Activated CD4-positive, alpha-beta T cell treated with anti-CD3 and anti-CD28 coated beads, Interleukin-2, amount 50 U/mL, for 24 hours (primary cell): ENCODE measurements around the gene EFCAB7.
"Not testable (repeated sequence)": the region's sequence is repeated elsewhere in the genome, so short reads cannot be mapped to it uniquely, and the experiment has no call there.

ENCODE experiments used
- DNase-seq, 2 donors: peaks; one replicate each; pipeline ENCODE4 v3.0.0-alpha.2; 2020; ENCODE audit warnings: low read depth in 1 of 2, low spot score in 1 of 2

EFCAB7 gene

DNA sequence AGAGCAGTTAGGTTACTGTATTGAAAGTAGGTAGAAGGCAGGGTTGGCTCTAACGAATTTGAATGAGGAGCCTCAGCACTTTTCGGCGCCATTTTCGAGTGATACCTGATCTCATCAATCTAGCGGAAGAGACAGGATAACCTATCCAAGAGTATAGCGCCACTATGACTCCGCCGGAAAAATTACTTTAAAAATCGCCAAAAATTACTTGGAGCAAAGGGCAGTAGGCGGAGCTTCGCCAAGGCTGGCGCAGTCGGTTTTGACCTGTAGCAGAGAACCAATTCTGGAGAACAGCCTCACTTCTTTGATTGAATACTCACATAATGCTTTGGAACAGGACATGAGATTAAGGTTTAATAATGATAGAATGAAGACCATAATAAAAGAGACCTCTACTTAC is 25.6 kb downstream of the EFCAB7 start:
- DNase-seq, result no peak

DNA sequence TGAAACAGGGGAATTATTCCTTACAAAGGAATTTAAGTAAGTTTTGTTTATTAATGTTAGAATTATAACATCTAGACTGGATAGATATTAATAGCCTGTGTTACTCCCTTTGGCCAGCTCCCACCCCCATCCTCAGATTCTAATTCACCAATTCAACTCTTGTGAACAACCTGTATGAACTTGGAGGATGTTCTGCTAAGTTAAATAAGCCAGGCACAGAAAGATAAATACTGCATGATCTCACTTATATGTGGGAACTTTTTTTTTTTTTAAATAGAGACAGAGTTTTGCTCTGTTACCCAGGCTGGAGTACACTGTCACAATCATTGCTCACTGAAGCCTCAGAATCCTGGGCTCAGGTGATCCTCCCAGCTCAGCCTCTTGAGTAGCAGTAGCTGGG is 32.2 kb downstream of the EFCAB7 start:
- no peak for DNase-seq

DNA sequence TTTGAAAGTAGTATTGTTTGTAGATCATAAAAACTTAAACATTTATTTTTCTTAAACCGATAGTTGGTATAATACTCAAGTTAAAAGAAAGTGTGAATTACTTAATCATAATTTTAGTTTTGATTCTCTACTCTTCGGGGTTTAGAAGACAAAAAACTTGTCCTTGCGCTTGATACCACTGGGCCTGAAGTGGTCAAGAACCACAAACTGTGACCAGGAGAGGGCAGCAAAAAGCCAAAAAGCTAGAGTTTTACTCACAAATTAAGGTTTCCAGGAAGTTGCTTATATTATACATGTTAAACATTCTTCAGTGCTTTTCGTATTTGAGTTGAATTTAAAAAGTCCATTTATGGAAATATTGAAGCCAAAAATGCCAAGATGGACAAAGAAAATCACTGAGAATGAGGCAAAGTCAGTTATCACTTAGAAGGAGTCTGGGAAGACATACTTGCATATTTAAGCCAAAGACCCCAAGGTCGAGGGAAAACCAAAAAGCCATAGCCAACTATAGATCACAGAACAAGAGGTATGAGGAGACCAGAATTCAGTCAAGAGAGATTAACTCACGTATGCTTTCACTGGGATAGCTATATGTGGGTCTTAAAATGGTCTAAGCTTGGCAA is 34.2 kb downstream of the EFCAB7 start:
- DNase-seq, result no peak

DNA sequence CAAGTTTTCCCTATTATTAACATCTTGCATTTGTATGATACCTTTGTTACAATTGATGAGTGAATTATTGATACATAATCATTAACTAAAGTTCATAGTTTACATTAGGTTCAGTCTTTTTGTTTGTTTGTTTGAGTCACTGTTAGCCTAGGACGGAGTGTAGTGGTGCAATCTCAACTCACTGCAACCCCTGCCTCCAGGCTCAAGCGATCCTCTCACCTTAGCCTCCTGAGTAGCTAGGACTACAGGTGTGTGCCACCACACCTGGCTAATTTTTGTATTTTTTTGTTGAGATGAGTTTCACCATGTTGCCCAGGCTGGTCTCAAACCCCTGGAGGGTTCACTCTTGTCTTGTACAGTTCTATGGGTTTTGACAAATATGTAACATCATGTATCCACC is 36.0 kb downstream of the EFCAB7 start:
- DNase-seq, result no peak

DNA sequence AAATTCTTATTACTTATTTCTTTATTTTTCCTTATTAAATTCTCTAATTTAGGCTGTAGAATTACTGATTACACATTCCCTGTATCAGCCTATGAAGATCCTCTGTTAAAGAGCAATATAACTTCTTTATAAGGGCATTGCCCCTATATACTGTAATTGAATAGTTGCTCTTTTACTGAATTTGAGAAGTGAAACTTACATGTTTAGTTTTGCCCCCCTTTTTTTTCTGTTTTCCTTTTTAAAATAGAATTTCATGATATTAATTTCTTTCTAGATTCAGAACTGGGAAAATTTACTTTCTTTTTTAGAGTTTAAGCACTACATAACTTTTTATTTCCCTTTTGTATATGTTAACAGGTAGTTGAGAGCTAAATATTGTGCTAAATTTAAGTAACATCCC is 40.4 kb downstream of the EFCAB7 start:
- DNase-seq, result no peak

DNA sequence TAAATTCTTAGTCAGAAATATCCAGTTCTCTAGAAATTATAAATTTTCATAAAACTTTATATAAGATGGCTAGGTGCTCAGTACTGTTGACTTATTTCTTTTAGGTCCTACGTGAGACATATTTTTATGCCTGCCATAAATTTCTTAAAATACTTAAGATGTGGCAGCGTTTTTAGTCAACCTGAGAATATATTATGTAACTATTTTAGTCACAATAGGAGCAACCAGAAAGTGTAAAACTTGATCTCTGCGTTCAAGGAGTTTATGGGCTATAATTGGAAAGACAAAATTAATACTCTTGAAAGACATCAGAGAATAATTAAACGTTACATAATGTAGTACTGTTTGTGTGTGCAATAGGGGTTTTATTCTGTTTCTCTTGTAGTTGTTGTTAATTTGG is 45.7 kb downstream of the EFCAB7 start:
- DNase-seq, result no peak

DNA sequence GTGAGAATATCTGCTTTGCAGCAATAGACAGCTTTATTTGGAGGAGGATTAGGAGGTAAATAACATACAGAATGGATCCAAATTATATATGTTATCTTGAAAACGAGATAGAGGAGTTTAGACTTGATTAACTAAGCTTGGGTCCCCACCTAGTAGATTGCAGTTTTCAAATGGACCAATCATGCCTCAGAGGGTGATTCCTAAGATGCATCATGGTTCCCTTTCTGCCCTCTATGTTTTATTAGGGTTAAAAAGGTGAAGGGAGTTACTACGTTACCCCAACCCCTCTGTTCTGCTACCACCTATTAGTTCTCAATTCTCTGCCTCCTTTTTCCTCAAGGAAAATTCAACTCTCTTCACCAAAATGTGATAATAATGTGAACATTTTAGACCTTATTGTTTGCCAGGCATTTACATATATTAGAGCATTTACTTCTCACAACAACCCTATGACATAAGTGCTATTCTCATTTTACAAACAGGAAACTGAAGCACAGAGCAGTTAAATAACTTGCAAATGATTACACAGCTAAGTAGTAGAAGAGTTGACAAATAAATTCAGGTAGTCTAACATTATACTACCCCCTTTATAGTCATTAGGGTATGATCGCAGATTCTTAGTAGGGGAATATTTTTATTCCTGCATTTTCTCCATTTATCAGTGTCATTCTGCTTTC is 46.5 kb downstream of the EFCAB7 start:
- no peak for DNase-seq

DNA sequence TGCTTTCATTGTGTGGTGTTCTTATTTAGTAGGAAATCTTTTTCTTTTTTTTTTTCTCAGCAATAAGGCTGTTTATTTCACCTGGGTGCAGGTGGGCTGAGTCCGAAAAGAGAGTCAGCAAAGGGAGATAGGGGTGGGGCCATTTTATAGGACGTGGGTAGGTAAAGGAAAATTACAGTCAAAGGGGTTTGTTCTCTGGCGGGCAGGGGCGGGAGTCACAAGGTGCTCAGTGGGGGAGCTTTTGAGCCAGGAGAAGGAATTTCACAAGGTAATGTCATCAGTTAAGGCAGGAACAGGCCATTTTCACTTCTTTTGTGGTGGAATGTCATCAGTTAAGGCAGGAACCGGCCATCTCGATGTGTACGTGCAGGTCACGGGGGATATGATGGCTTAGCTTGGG is 49.4 kb downstream of the EFCAB7 start:
- DNase-seq, result not testable (repeated sequence)

DNA sequence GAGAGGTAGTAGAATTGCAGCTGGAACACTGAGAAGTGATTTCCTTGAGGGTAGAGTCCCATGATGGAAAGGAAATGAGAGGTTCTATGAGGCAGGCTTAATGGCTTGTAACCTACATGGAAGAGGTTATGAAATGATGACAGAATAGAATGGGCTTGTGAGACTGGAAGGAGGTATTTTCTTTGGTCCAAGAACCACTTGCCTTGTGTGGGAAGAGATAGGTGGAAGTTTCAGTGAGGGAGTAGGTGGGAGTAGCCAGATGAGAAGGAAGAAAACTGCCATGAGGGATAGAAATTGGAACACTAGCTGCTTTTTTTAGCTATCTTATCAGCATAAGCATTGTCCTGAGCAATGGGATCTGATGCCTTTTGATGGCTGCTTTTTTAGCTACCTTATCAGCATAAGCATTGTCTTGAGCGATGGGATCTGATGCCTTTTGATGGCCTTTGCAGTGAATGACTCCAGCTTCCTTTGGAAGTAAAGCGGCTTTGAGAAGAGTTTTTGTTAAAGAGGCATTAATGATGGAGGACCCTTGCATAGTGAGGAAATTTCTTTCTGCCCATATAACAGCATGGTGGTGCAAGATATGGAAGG is 51.0 kb downstream of the EFCAB7 start:
- not testable (repeated sequence) for DNase-seq

DNA sequence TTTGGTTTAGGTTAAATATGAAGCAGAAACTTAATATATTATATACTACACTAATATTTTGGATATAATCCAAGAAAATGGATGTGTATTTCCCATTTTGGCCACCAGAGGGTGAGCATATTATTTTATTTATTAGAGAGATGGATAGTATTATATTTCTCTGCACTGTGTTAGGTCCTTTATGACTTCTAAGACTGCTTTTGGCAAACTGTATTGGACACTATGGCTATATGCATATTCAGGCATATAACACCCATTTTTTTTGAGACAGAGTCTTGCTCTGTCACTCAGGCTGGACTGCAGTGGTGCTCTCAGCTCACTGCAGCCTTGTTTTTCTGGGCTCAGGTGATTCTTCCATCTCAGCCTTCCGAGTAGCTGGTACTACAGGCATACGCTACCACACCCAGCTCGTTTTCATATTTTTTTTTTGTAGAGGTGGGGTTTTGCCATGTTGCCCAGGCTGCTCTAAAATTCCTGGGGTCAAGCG is 52.1 kb downstream of the EFCAB7 start:
- DNase-seq, result peak in 1 of 2 donors; percentile 9

DNA sequence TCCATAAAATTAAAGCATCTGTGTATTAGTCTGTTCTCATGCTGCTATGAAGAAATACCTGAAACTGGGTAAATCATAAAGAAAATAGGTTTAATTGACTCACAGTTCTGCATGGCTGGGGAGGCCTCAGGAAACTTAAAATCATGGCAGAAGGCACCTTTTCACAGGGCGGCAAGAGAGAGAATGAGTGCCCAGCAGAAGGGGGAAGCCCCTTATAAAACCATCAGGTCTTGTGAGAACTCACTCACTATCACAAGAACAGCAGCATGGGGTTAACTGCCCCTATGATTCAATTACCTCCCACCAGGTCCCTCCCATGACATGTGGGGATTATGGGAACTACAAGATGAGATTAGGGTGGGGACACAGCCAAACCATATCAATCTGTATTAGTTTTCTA is 63.0 kb downstream of the EFCAB7 start:
- DNase-seq, result not testable (repeated sequence)

DNA sequence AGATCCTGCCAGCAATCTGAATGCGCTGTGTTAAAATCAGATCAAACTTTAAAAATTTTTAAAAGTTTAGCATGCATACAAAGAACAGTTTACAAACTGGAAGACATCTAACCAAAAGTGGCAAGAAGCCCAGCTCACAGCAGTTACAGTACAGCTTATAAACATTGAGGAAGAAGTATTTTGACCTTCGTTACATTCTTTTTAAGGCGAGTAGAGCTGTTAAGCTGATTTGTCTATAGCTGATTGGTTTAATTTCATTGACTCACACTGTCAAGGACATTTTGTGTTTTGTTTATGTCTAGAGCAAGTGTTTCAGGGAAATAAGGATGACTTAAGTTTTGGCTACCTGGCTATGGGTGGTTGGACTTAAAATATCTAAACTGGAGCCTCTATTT is 66.8 kb downstream of the EFCAB7 start:
- DNase-seq, result no peak

DNA sequence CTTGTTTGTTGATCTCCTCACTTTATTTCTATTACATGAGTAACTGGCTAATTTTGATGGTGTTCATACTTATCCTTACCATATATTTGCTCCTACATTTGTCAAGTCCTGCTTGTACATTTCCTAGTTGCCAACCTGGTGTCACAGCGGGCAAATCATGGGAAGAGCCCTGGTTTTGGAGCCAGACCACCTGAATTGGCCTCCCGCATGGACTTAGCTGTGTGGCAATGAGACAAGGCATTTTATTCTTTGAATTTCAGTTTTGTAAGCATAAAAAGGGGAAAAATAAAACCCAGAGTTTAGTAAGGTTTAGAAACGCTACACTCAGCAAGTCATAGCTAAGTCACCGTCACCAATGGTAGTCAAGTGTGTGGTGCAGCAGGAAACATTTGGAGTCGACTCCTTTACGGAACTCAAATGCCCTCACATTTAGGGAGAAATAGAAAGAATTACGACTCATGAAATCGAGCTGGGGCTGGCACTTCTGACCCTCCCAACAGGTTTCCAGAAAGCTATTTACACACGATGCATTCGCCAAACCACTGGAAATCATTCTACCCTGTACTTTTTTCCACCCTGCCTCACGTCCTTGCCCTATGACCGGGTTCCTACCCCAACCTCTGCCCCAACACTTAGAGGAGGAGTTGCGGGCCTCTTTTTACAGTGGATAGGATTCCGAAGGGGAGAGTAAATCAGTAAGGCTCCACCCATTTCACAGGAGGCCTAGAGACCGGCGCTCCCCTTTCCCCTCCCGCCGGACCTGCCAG is 69.4 kb downstream of the EFCAB7 start:
- DNase-seq, result no peak

DNA sequence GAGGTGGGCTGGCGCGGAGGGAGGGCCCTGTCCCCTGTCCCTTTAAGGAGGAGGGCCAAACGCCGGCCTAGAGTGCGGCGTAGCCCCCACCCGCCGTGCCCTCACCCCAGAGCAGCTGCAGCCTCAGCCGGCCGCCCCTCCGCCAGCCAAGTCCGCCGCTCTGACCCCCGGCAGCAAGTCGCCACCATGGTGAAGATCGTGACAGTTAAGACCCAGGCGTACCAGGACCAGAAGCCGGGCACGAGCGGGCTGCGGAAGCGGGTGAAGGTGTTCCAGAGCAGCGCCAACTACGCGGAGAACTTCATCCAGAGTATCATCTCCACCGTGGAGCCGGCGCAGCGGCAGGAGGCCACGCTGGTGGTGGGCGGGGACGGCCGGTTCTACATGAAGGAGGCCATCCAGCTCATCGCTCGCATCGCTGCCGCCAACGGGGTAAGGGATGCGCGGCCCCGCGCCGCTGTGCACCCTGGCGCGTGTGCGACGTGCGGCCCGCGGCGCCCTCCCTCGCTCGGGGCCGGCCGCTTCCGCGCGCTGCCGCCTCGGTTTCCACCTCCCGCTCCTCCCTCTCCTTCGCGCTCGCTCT is 70.1 kb downstream of the EFCAB7 start, which contains the start of gene PGM1:
Gene PGM1, plus strand, starts transcription at position 109 of the 583 bp plus-strand sequence. Its CDS starts 78 bp downstream, at position 187.
- DNase-seq, result peak; percentile 49 to 58

DNA sequence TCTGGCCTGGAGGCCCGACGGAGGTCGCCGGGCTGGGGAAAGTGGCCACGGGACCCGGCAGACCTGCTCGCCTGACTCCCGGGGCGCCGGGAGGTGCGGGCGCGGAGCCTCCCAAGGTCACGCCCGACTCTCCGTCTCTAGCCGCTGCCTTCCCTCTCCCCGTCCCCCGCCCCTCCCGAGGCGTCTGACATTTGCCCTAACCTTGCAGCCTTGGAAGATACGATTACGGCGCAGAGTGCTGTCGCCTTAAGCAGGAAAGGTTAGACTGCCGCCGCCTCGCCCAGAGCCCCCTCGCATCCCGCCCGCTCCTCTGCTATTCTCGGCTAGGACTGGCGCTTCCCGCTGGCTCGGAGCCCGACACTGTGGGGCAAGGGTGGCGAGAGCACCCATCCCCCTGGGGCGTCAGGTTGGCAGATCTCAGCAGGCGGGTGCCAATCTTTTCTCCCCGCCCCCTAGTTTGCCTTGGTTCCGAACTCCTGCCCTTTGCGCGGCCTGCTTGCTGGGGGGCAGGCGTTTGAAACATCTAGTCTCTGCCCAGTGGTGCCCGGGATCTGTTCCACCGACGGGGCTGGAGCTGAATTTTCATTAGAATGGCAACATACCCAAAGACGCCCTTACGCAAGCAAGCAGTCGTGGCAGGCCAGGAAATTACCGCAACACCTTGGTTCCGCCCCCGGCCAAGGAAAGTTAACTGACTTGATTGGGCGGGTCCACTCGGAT is 70.7 kb downstream of the EFCAB7 start:
- peak; percentile 54 to 70 for DNase-seq

DNA sequence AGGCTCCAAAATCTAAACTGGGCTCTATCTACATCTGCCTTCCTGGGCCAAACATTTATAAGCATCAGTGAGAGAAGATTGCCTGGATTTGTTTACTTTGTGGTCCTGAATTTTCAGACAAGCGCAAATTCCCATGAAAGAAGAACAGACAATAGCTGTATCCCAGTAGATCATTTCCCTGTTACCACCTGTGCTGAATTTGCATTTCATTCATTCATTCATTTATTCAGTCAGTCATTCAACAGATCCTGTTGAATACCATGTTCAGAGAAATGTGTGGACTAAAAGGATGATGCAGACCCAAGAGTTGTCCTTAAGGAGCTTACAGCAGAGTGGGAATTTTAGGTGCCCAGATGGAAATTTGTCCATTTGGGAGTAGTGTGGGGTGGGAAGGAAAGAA is 72.1 kb downstream of the EFCAB7 start:
- no peak for DNase-seq

DNA sequence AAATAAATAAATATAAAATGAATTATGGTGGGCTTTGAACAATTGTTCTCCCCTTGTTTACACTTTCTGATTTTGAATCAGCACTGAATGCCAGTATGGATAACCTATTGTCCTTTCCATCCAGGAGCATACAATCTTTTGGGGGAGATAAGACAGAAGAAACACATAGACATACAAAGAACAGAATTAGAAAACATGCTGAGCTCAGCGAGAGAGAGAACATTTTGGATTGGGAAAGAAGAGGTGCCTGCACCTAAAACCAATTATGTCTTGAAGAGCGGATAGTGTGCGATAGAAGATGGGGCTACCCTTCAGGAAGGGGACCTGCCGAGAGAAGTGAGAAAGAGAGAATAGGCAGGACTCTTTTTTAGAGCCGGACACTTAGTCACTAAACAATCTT is 76.5 kb downstream of the EFCAB7 start:
- no peak for DNase-seq

DNA sequence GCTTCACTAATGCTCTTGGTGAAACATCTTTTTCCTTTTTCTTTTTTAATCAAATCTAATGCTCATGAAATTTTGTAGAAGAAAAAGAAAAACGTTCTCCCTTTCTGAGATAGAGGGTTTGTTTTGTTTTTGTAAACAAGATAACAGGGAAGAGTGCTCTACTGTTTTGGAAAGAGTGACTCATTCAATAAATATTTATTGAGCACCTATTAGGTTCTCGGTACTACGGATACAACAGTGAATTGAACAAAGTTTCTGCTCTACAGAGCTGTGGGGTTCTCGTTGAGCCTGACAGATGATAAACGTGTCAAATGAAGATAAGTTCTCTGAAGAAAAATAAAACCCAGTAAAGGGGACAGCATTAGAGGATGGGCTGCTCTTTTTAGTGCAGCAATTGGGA is 76.9 kb downstream of the EFCAB7 start:
- no peak for DNase-seq

DNA sequence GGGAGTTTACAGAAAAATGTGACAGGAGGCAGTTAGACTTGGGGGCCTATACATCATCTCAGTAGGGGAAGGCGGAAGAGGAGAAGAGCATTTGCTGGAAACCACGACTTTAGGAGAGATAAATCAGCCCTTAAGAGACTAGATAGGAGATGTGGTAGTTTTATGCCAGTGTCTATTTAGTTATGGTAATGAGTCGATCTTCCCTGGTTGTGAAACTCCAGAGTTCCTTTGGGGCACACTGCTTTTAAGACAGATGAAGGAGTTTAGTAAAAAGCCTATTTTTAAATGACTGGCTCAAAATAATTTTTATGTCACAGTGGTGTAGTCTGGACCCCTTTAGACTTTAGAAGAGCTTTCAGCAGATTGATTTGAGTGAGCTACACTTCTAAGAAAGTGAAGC is 77.7 kb downstream of the EFCAB7 start:
- DNase-seq, result no peak

DNA sequence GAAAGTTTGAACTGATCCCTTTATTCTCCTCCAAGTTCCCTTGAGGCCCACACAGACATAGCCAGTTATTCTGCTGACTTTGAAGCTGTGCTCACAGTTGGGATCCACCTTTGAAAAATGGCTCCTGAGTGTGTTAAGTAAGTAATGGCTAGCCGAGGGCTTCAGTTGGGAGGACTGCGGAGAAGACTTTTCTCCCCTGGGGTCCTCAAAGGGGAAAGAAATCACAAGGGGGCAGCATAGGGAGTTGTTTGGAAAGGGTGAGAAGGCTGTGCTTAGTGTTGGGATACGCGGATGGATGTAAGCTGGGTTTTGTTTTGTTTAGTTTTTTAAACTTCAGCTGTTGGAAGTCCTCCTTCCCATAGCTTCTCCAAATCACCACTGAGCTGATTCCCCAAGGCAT is 78.1 kb downstream of the EFCAB7 start:
- DNase-seq, result no peak

DNA sequence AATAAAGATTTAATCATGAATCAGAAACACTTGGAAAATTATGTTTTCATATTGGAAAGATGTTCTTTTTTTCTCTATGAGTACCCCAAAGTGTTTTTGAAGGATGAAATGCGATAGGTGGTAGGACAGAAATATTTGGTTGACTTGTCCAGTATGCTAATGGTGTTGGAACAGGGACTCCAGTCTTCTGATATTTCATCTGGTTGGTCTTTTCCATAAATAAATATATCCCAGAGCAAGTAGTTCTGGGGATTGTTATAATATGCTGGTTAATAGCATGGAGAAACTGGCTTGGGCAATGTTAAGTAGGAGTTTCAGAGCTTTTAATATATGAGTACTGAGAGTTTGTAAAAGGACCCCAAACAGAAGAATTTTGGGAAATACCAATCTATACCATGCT is 78.6 kb downstream of the EFCAB7 start:
- no peak for DNase-seq
